Fibroblast of the aortic adventitia (primary cell): ENCODE results near the gene CSH2. TPM values are rescaled to one million over a fixed set of nuclear protein-coding genes. Genes with fewer than 3 reads are reported as not detected.

Source experiments
- DNase-seq: peaks from one replicate; pipeline ENCODE4 v3.0.0-alpha.2; 2010; ENCODE audit warnings: low read depth
- H3K4me3 ChIP-seq: 2 replicates; pipeline ENCODE4 v1.5.1; 2011; ENCODE audit warnings: low read depth, mild to moderate bottlenecking, control low read depth, low read length, moderate library complexity
- small RNA-seq: library from RNA; depleted of rRNA; stranded (forward); fragments of <200 nt; gene quantifications from one replicate; pipeline ENCODE3, GENCODE V24; 2012
- total RNA-seq: library from RNA; depleted of rRNA; stranded (reverse); fragments of >200 nt; gene quantifications from 2 replicates; pipeline ENCODE4 v1.2.3, GENCODE V29; 2012; ENCODE audit warnings: low replicate concordance
- TF ChIP-seq, protein P1 (sequence below): IDR thresholded peaks from 2 replicates; pipeline ENCODE4 v1.5.1; 2011; ENCODE audit warnings: mild to moderate bottlenecking, low read length, control low read depth, inconsistent platforms; ENCODE audit not compliant: insufficient read depth

The CSH2 gene
- total RNA-seq, 1 donor, result not detected

DNA sequence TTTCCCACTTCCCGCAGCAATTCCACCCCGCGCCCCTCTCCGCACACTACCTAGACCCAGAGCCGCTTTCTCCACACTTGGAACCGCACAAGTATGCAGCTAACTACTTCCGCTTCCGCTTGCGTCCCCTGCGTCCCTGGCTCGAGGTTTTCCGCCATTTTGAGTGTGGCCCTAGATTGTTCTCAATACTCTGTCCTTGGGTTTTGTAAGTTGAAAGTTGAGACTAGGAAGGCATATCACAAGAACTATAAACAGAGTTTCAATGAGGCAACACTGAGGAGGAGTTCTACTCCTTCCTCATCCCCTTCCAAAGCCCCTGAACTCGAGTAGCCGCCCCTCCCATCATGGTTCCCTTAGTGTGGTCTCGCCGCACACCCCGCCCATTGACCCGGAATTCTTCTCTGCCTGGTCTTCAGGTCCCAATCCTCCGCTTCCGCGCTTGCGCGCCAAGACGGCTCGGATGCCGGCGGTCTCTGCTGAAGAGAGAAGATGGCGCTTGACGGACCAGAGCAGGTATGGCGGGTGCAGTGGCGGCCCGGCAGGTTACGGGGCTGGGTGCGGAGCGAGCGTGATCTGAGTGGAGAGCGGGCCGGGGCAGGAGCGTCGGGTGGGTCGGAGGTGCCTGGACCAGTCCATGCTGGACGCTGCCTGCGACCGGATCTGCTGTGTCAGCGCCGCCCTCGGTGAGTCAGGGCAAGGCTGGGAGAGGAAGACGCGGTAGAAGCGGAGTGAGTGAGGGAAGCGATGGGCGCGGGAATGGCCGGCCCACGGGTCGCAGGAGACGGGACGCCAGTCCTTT is 46.3 kb downstream of the CSH2 start, which contains the start of the genes FTSJ3 and PSMC5:
Gene FTSJ3, minus strand, starts transcription at position 662 of the 799 bp plus-strand sequence. CDS start 761 bp downstream, outside the sequence.
Gene PSMC5, plus strand, starts transcription at position 430 of the 799 bp plus-strand sequence. Its CDS starts 60 bp downstream, at position 490.
- DNase-seq, result peak; percentile 96
- TF ChIP-seq, protein P1, sequence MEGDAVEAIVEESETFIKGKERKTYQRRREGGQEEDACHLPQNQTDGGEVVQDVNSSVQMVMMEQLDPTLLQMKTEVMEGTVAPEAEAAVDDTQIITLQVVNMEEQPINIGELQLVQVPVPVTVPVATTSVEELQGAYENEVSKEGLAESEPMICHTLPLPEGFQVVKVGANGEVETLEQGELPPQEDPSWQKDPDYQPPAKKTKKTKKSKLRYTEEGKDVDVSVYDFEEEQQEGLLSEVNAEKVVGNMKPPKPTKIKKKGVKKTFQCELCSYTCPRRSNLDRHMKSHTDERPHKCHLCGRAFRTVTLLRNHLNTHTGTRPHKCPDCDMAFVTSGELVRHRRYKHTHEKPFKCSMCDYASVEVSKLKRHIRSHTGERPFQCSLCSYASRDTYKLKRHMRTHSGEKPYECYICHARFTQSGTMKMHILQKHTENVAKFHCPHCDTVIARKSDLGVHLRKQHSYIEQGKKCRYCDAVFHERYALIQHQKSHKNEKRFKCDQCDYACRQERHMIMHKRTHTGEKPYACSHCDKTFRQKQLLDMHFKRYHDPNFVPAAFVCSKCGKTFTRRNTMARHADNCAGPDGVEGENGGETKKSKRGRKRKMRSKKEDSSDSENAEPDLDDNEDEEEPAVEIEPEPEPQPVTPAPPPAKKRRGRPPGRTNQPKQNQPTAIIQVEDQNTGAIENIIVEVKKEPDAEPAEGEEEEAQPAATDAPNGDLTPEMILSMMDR, result peak; percentile 48

DNA sequence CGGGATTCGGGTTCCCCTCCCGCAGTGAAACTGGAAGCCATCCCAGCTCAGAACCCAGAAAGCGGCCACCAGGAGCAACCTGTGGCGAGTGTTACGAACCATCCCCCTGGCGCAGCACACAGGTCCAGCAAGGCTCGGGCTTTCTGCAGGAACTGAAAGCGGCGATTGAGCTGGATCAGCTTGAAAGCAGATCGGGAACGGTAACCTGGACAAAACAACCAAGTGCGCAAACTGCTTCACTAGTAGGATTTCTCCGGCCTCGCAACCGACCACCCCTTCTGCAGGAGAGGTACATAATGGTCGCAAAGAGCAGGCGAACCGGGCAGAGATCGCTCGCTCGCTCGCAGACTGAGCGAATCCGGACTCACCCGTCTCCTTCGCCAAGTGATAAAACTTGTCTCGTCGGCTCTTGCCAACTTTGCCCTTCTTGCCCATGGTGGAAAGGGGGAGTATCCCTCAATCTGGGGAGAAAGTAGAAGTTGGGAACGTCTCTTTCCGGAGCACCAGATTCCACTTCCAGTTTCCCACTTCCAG is 46.9 kb downstream of the CSH2 start:
- no peak for DNase-seq
- TF ChIP-seq, protein P1, result no peak
- peak overlapping the region; percentile 93 for H3K4me3 ChIP-seq

More for the DNA sequence above, 46.3 kb downstream of the CSH2 start, which contains the start of the genes FTSJ3 and PSMC5:
- H3K4me3 ChIP-seq, result peak within 1 kb of the TSS; percentile 93

DNA sequence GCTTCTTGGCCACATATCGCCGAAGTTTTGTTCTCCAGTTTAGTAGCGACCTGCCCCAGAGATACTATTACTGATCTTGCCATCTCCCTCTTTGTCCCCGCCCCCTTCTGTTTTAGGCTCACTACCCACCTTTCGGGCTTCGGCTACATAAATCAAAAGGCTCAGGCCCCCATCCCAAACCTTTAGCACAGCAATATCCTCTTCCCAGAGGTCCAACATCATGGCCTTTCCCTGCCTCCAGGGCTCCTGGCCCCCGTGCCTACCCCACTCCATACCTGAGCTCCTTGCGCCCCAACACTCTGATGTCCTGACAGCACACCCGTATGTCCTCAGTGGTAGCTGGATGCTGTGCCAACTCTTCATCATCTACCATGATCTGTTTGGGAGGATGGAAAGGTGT is 49.1 kb downstream of the CSH2 start:
- DNase-seq, result no peak
- TF ChIP-seq, protein P1, result no peak
- no peak overlapping the region for H3K4me3 ChIP-seq

DNA sequence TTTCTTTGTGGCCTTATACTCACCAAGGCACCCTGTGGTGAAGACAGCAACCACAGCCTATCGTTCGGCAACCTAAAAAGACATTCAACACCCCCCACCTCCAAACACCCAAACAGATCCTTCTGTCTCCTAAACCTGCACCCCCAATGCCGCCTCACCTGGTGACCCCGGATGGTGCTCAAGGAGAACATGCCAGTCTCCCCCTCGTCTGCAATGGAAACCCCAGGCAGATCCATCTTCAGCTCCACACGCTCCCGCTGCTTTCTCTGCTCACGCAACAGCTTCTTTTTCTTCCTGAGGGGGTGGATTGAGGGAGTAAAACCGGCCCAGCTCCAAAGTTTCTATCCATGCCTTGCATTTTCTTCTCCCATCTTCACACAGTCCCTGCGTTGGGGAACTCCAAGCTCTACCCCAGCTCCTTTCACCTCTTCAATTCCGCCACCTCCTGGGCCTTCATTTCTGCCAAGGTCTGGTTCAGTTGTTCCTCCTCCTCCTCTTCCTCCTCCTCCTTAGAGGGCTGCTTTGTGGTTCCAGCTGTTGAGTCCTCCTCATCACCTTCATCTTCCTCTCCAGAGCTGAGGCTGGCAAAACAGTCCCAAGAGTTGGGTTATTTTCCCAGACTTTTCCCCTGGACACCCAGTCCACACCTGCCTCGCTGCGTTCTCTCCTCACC is 49.7 kb downstream of the CSH2 start:
- TF ChIP-seq, protein P1, result no peak
- H3K4me3 ChIP-seq, result no peak overlapping the region
- DNase-seq, result no peak

- DNase-seq, result no peak
- TF ChIP-seq, protein P1, result no peak
- H3K4me3 ChIP-seq, result no peak overlapping the region
Measured at GRCh38 chr17:63822537-63822936, 50.9 kb downstream of the CSH2 start.

Small RNAs within 50 kb of the gene (small RNA-seq; reads per million reads assigned to genes)
- gene AC040958.1, result not detected
- gene AC127029.1, result not detected
- not detected for gene GH1

Other genes with a start within 250 kb of the CSH2 start
- gene LIMD2, start 173.6 kb downstream of the CSH2 start, total RNA-seq, result 2.8 and 10.9 TPM in 2 replicates
- gene STRADA, start 131.9 kb downstream of the CSH2 start, total RNA-seq, result 36.4 and 39.5 TPM in 2 replicates
- 70.2 and 264 TPM in 2 replicates for gene CCDC47, start 100.1 kb downstream of the CSH2 start, total RNA-seq
- gene DDX42, start 99.5 kb downstream of the CSH2 start, total RNA-seq, result 76.3 and 157 TPM in 2 replicates
- gene PSMC5, start 46.2 kb downstream of the CSH2 start, total RNA-seq, result 60.9 and 68.2 TPM in 2 replicates
- 39.8 and 80.7 TPM in 2 replicates for gene FTSJ3, start 46.0 kb downstream of the CSH2 start, total RNA-seq
- 33.9 and 50.1 TPM in 2 replicates for gene SMARCD2, start 31.0 kb downstream of the CSH2 start, total RNA-seq
- not detected in 2 replicates for gene GH2, start 8.3 kb upstream of the CSH2 start, total RNA-seq
- gene CSH1, start 22.9 kb upstream of the CSH2 start, total RNA-seq, result not detected in 2 replicates
- gene CSHL1, start 37.6 kb upstream of the CSH2 start, total RNA-seq, result not detected in 2 replicates
- gene GH1, start 45.2 kb upstream of the CSH2 start, total RNA-seq, result not detected in 2 replicates
- not detected in 2 replicates for gene CD79B, start 58.7 kb upstream of the CSH2 start, total RNA-seq
- 0.18 TPM in 1 of 2 replicates, not detected in the other for gene SCN4A, start 99.2 kb upstream of the CSH2 start, total RNA-seq
- gene PRR29, start 124.7 kb upstream of the CSH2 start, total RNA-seq, result 0.99 and 1.4 TPM in 2 replicates
- gene ICAM2, start 147.0 kb upstream of the CSH2 start, total RNA-seq, result 2.6 and 3.0 TPM in 2 replicates